ENCODE data around the gene PDGFB.

- TF ChIP-seq POLR2A (IDR thresholded peaks at IDR 0.05) (no peak), CTCF (IDR thresholded peaks at IDR 0.05) (no peak)
Measured at GRCh38 chr22:39269095-39269790, 24.5 kb upstream of the PDGFB start.

All from body of pancreas (tissue), 4 donors.